Ecto neural progenitor cell (in vitro differentiated cells): Measurements from ENCODE around the gene CHD9NB.

Experiments used
- DNase-seq: peaks from one replicate; pipeline ENCODE4 v3.0.0-alpha.2; 2018; ENCODE audit warnings: low spot score

Gene CHD9NB

GRCh38 chr16:53029971-53030370, 22.7 kb downstream of the CHD9NB start:
- DNase-seq: no peak

- no peak for DNase-seq
These were observed 28.7 kb downstream of the CHD9NB start for GRCh38 chr16:53024045-53024444.

GRCh38 chr16:53022374-53022773, 30.3 kb downstream of the CHD9NB start:
- DNase-seq: peak; percentile 67

- DNase-seq: no peak
These were observed 33.8 kb downstream of the CHD9NB start for GRCh38 chr16:53018834-53019416.

GRCh38 chr16:53014287-53014686, 38.4 kb downstream of the CHD9NB start:
- no peak for DNase-seq

- DNase-seq: no peak
These were observed 45.6 kb downstream of the CHD9NB start for GRCh38 chr16:53007095-53007494.

GRCh38 chr16:52997922-52998321, 54.8 kb downstream of the CHD9NB start:
- DNase-seq: no peak

GRCh38 chr16:52994942-52995341, 57.8 kb downstream of the CHD9NB start:
- no peak for DNase-seq

- DNase-seq: no peak
These were observed 59.5 kb downstream of the CHD9NB start for GRCh38 chr16:52993179-52993578.

- no peak for DNase-seq
These were observed 61.1 kb downstream of the CHD9NB start for GRCh38 chr16:52991572-52991971.
